BJ (cell line): Measurements from ENCODE around the gene KBTBD12. TPM values are rescaled to one million over a fixed set of nuclear protein-coding genes. Genes with fewer than 3 reads are reported as not detected.
"Not testable (repeated sequence)": the region's sequence is repeated elsewhere in the genome, so short reads cannot be mapped to it uniquely, and the experiment has no call there.

ENCODE experiments used
- CTCF ChIA-PET: fragments of 350-600 bp; formaldehyde crosslinking; extraction: SDS; loops from one replicate; lab custom pipeline; 2021; ENCODE audit warnings: antibody characterized with exemption, inconsistent platforms; lab: Yijun Ruan, JAX
- POLR2A ChIA-PET: fragments of 300-600 bp; sonication (Branson Sonifier 250); formaldehyde crosslinking; extraction: SDS; loops from one replicate; lab custom pipeline; 2021; ENCODE audit warnings: antibody characterized with exemption; lab: Charles Lee
- DNase-seq: peaks from one replicate; pipeline ENCODE4 v3.0.0-alpha.2; 2011; ENCODE audit warnings: low read depth
- H3K27me3 ChIP-seq: 2 replicates; pipeline ENCODE4 v1.6.0; 2011; ENCODE audit warnings: low read length; ENCODE audit not compliant: control insufficient read depth, insufficient read depth
- H3K36me3 ChIP-seq: 2 replicates; pipeline ENCODE4 v1.5.1; 2011; ENCODE audit warnings: low read length; ENCODE audit not compliant: control insufficient read depth, insufficient read depth
- H3K4me3 ChIP-seq: 2 replicates; pipeline ENCODE4 v1.5.1; 2011; ENCODE audit warnings: low read depth, mild to moderate bottlenecking, control low read depth, low read length
- CTCF ChIP-seq: IDR thresholded peaks from 2 replicates; pipeline ENCODE4 v1.5.1; 2011; ENCODE audit warnings: low read depth, mild to moderate bottlenecking, control low read depth, inconsistent platforms, low read length, moderate library complexity; ENCODE audit not compliant: insufficient read depth
- polyA plus RNA-seq: library from polyadenylated mRNA; depleted of rRNA; stranded (reverse); fragments of >200 nt; gene quantifications from 2 replicates; pipeline ENCODE4 v1.2.3, GENCODE V29; 2011

Gene KBTBD12
- polyA plus RNA-seq, 1 experiment = not detected

DNA sequence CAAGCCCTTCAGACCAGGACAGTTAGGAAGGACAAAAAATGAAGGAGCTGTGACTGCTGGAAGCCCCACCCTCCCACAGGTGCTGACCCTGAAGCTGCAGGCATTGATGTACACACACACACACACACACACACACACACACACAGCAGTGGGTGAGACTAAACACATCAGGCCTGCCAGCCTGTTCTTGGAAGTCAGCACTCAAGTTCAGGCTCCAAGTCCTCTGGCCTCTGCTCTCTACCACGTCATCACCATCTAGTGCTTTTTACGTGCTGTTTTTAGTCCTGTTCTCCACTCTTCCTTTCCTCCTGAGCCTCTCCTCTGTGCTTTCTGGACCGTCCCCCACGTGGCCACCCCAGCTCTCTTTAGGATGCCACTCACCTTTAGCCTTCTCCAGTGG lies 5.4 kb upstream of the KBTBD12 start:
- ChIA-PET CTCF (interaction anchor here (1.5 kb wide), 1 partner anchor 9 kb away, joined by 4 read pairs; no protein-coding TSS in a partner anchor), POLR2A (no interaction called here)
- DNase-seq = no peak
- H3K4me3 ChIP-seq = no peak overlapping the region
- H3K27me3 ChIP-seq = peaks cover 6% of the 10 kb centered on the region
- TF ChIP-seq CTCF = no peak
- H3K36me3 ChIP-seq = no peaks in the 10 kb centered on the region

DNA sequence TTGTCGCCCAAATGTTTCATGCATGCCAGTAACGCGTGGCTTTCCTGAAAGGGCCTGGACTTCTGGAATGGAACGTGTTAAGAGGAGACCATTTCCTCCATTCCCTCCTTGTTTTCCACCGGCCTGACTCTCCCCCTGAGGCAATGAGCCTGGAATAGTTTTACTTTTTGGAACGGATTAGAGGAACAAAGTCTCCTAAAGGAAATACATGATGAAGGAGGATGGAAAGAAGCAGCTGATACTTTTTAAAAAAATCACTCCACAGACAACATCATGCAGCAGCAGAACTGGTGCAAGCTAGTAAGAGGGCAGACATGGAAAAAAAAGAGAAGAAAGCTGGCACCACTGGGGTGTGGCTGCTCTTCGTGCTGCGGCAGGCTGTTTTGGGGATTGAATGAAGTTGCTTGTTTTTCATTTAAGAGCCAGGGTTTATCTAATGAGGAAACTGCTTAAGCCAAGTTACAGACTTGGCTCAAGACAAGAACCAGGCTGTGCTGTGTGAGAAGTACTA lies 3.6 kb upstream of the KBTBD12 start:
- DNase-seq = peak; percentile 22
- H3K36me3 ChIP-seq = no peaks in the 10 kb centered on the region

DNA sequence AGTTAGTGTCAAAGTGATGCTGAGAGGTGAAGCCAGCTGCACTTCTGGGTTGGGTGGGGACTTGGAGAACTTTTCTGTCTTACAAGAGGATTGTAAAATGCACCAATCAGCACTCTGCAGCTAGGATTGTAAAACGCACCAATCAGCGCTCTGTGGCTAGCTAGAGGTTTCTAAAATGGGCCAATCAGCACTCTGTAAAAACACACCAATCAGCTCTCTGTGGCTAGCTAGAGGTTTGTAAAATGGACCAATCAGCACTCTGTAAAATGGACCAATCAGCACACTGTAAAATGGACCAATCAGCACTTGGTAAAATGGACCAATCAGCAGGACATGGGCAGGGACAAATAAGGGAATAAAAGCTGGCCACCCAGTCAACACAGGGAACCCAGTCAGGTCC lies 1.2 kb upstream of the KBTBD12 start:
- H3K4me3 ChIP-seq, DNase-seq, CTCF ChIA-PET, POLR2A ChIA-PET, H3K36me3 ChIP-seq: not testable (repeated sequence)
- H3K27me3 ChIP-seq = peaks cover 12% of the 10 kb centered on the region

More for the DNA sequence above, 3.6 kb upstream of the KBTBD12 start:
- no peak for TF ChIP-seq CTCF
- H3K27me3 ChIP-seq = peaks cover 8% of the 10 kb centered on the region
- no peak overlapping the region for H3K4me3 ChIP-seq
- ChIA-PET POLR2A (no interaction called here), CTCF (interaction anchor here (1.5 kb wide), 1 partner anchor 10 kb away, joined by 3 read pairs; no protein-coding TSS in a partner anchor)

DNA sequence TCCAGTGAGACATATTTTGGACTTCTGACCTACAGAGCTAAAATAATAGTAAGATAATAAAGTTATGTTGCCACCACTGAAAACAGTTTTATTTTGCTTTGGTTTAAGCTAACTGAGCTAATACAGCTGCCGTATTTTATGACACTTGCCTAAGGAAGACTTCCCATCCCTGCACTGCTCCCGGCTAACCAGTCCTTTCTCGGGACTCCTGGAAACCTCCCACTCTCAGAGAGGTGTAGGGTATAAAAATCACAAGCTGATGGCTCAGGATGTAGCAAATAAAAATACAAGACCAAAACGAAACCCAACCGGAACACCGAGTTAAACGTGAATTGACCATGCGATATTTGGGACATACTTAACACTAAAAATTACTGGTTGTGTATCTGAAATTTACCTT lies 448 bp upstream of the KBTBD12 start:
- H3K27me3 ChIP-seq = peaks cover 10% of the 10 kb centered on the region
- H3K4me3 ChIP-seq = peak overlapping the region; percentile 40
- H3K36me3 ChIP-seq = no peaks in the 10 kb centered on the region
- POLR2A ChIA-PET = no interaction called here
- CTCF ChIA-PET = no interaction called here
- TF ChIP-seq CTCF = no peak
- DNase-seq = no peak

DNA sequence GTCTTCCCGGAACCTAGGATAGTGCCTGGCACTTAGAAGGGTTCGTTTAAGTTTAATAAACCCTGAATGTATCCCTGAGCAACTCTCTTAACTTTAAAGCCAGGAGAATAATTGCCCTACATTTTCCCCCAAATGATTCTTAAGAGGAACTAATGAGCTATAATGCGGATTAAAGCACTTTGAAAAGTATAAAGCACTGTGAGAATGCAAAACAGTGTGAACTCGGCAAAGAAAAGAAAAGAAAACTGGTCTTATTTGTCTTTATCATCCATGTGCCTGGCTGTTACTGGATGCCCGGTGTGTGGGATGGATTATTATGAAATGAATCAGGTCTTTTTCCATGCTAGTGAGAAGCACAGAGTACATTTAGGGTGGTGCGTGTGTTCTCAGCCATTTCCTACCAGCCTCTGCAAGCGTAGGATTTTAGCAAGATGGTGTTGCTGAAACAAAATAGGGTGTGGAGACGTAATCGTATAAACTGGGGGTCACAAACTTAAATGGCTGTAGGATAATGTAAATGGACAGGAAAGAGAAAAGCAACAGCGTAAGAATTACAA lies 983 bp downstream of the KBTBD12 start:
- DNase-seq = no peak
- no peak overlapping the region for H3K4me3 ChIP-seq
- CTCF ChIA-PET = interaction anchor here (1.1 kb wide), 1 partner anchor 16 kb away, joined by 3 read pairs; no protein-coding TSS in a partner anchor
- TF ChIP-seq CTCF = no peak
- POLR2A ChIA-PET = no interaction called here
- H3K27me3 ChIP-seq = peaks cover 10% of the 10 kb centered on the region
- no peaks in the 10 kb centered on the region for H3K36me3 ChIP-seq
